GM12878 (cell line): ENCODE results near the gene IRF6. TPM values are rescaled to one million over a fixed set of nuclear protein-coding genes. Genes with fewer than 3 reads are reported as not detected.

Experiments used
- ATAC-seq: fragments of 200-7000 bp; cut with Tn5 transposase; 3 replicates; pipeline ENCODE4 v1.9.1; 2020; ENCODE audit warnings: mild to moderate bottlenecking, moderate library complexity
- BruUV-seq: library from RNA; stranded (reverse); fragments of 400-500 nt; replicated peaks from 2 replicates; lab custom pipeline; 2021; lab: Mats Ljungman, UMichigan
- CTCF ChIA-PET: fragments of 300-600 bp; sonication (Branson Sonifier 250); formaldehyde crosslinking; extraction: SDS; loops from one replicate; lab custom pipeline; 2021; ENCODE audit warnings: inconsistent platforms; lab: Yijun Ruan, JAX
- POLR2A ChIA-PET: fragments of 350-600 bp; formaldehyde crosslinking; extraction: SDS; loops from one replicate; lab custom pipeline; 2021; ENCODE audit warnings: inconsistent platforms; lab: Charles Lee
- RAD21 ChIA-PET: fragments of 300-600 bp; sonication (Branson Sonifier 250); formaldehyde crosslinking; loops from one replicate; lab custom pipeline; 2023; ENCODE audit warnings: antibody characterized with exemption; ENCODE audit not compliant: unreplicated experiment; lab: Charles Lee
- SMC1A ChIA-PET: fragments of 300-600 bp; sonication (Branson Sonifier 250); formaldehyde crosslinking; loops from one replicate; lab custom pipeline; 2023; ENCODE audit not compliant: unreplicated experiment, uncharacterized antibody; lab: Charles Lee
- DNase-seq: peaks from one replicate; pipeline ENCODE4 v3.0.0-alpha.2; 2011; ENCODE audit warnings: low read depth, low spot score
- FAIRE-seq: peaks from 3 replicates; lab custom pipeline; 2011; peaks lifted over from hg19 to GRCh38; lab: Jason Lieb, UNC
- H2AFZ ChIP-seq: 2 replicates; pipeline ENCODE4 v1.6.0; 2011; ENCODE audit warnings: low read depth, low read length, control low read depth; ENCODE audit not compliant: control insufficient read depth
- H3K27ac ChIP-seq: 2 replicates; pipeline ENCODE4 v1.5.1; 2011; ENCODE audit warnings: control low read depth; ENCODE audit not compliant: control insufficient read depth, insufficient read depth
- H3K27me3 ChIP-seq, 2 experiments: replicated peaks in 1 of 2; 2 replicates each; pipeline versions ENCODE4 v1.6.0 to v1.6.1; 2011; ENCODE audit warnings: low read length in 1 of 2; ENCODE audit not compliant: control insufficient read depth in 2 of 2, insufficient read depth in 2 of 2
- H3K36me3 ChIP-seq, 2 experiments: 2 replicates each; pipeline ENCODE4 v1.5.1; 2011; ENCODE audit warnings: low read length in 1 of 2; ENCODE audit not compliant: control insufficient read depth in 2 of 2, insufficient read depth in 2 of 2
- H3K4me1 ChIP-seq: 2 replicates; pipeline ENCODE4 v1.6.1; 2011; ENCODE audit warnings: mild to moderate bottlenecking, low read length, moderate library complexity, mixed read lengths; ENCODE audit not compliant: control insufficient read depth, insufficient read depth
- H3K4me2 ChIP-seq: 2 replicates; pipeline ENCODE4 v1.6.0; 2011; ENCODE audit warnings: control low read depth; ENCODE audit not compliant: control insufficient read depth, insufficient read depth
- H3K4me3 ChIP-seq: fragments of 200-600 bp; sonication (generic); 2 replicates; pipeline ENCODE4 v1.5.1; 2016
- H3K79me2 ChIP-seq: 2 replicates; pipeline ENCODE4 v1.6.0; 2011; ENCODE audit warnings: low read length; ENCODE audit not compliant: control insufficient read depth, insufficient read depth
- H3K9ac ChIP-seq: 2 replicates; pipeline ENCODE4 v1.8.0; 2011; ENCODE audit warnings: low read length, control low read depth, mixed read lengths; ENCODE audit not compliant: control insufficient read depth, insufficient read depth
- H3K9me3 ChIP-seq: replicated peaks from 3 replicates; pipeline ENCODE4 v1.5.1; 2011; ENCODE audit warnings: mild to moderate bottlenecking, low read length; ENCODE audit not compliant: control insufficient read depth, insufficient read depth
- H4K20me1 ChIP-seq: 2 replicates; pipeline ENCODE4 v1.6.0; 2011; ENCODE audit not compliant: control insufficient read depth, insufficient read depth
- BRCA1 ChIP-seq: IDR thresholded peaks from 2 replicates; pipeline ENCODE4 v1.6.1; 2011; ENCODE audit warnings: low read depth, low read length, improper control_type of control experiment
- CBX3 ChIP-seq: fragments of 200-600 bp; sonication (generic); IDR thresholded peaks from 2 replicates; pipeline ENCODE4 v1.6.1; 2016; ENCODE audit warnings: low read depth, borderline replicate concordance
- CHD4 ChIP-seq: fragments of 200-600 bp; sonication (generic); IDR thresholded peaks from 2 replicates; pipeline ENCODE4 v1.6.1; 2016; ENCODE audit warnings: mild to moderate bottlenecking
- FOS ChIP-seq: IDR thresholded peaks from 3 replicates; pipeline ENCODE4 v1.6.1; 2011; ENCODE audit warnings: borderline replicate concordance; ENCODE audit not compliant: insufficient read length; ENCODE audit errors: extremely low read depth
- HDAC6 ChIP-seq: fragments of 200-600 bp; sonication (generic); IDR thresholded peaks from one replicate; pipeline ENCODE4 v1.8.0; 2017; ENCODE audit warnings: antibody characterized with exemption; ENCODE audit not compliant: unreplicated experiment
- JUNB ChIP-seq: IDR thresholded peaks from 2 replicates; pipeline ENCODE4 v1.6.1; 2016; ENCODE audit warnings: antibody characterized with exemption, mild to moderate bottlenecking
- NFYA ChIP-seq: IDR thresholded peaks from 2 replicates; pipeline ENCODE4 v1.6.1; 2011; ENCODE audit warnings: low read depth, mild to moderate bottlenecking, low read length, improper control_type of control experiment, borderline replicate concordance
- STAT3 ChIP-seq: IDR thresholded peaks from 2 replicates; pipeline ENCODE4 v1.6.1; 2011; ENCODE audit warnings: low read depth, low read length, improper control_type of control experiment
- TARDBP ChIP-seq: IDR thresholded peaks from 2 replicates; pipeline ENCODE4 v1.6.1; 2016; ENCODE audit warnings: borderline replicate concordance
- TBL1XR1 ChIP-seq: IDR thresholded peaks from 2 replicates; pipeline ENCODE4 v1.6.1; 2012; ENCODE audit warnings: low read depth, low read length, improper control_type of control experiment
- ZNF384 ChIP-seq: IDR thresholded peaks from 2 replicates; pipeline ENCODE4 v1.6.1; 2012; ENCODE audit warnings: low read depth, mild to moderate bottlenecking, low read length, improper control_type of control experiment, borderline replicate concordance
- in situ Hi-C: fragments of 300-500 bp; cut with MboI; formaldehyde crosslinking; loops from 9 replicates; pipeline ENCODE4 v1.14.3; 2018; ENCODE audit warnings: mixed read lengths
- intact Hi-C: fragments of 100-400 bp; cut with micrococcal nuclease; formaldehyde crosslinking; loops from one replicate; pipeline ENCODE4 v1.14.2; 2022; ENCODE audit not compliant: unreplicated experiment
- polyA plus RNA-seq, 11 experiments: library from polyadenylated mRNA; depleted of rRNA in 4 of 11; unstranded in 6 of 11; stranded (reverse) in 5 of 11; fragments of >200 nt; fragmentation: Nextera tagmentation in 4 of 11; fragmentation: Illumina TruSeq in 1 of 11; extraction: Ambion mirVana in 4 of 11; extraction: Trizol in 1 of 11; gene quantifications; 1 replicate in 1 of 11; 2 replicates in 10 of 11; pipeline versions ENCODE4 v1.2.1 to v1.2.3, GENCODE V29; 2011 to 2016; ENCODE audit warnings: inconsistent platforms in 2 of 11, missing spikeins in 2 of 11, low read depth in 1 of 11
- total RNA-seq, 4 experiments: library from RNA; depleted of rRNA in 3 of 4; stranded (reverse); fragments of >200 nt in 3 of 4; fragmentation: Illumina TruSeq in 1 of 4; extraction: Trizol in 1 of 4; gene quantifications; 2 replicates each; pipeline versions ENCODE4 v1.2.1 to v1.2.3, GENCODE V29; 2013 to 2021
- TF ChIP-seq, protein P1 (sequence below): IDR thresholded peaks from 2 replicates; pipeline ENCODE4 v1.6.1; 2011; ENCODE audit warnings: mild to moderate bottlenecking, low read depth, low read length, moderate library complexity; ENCODE audit not compliant: insufficient replicate concordance
- TF ChIP-seq, protein P2 (sequence below): fragments of 450-650 bp; IDR thresholded peaks from 2 replicates; pipeline ENCODE4 v1.6.1; 2017; ENCODE audit warnings: low read depth, mild to moderate bottlenecking, moderate library complexity
- TF ChIP-seq, protein P3 (sequence below): fragments of 150-350 bp; IDR thresholded peaks from 2 replicates; pipeline ENCODE4 v1.6.1; 2014; ENCODE audit warnings: mild to moderate bottlenecking, low read depth, low read length
- TF ChIP-seq, protein P4 (sequence below): fragments of 450-650 bp; formaldehyde crosslinking; IDR thresholded peaks from 2 replicates; pipeline ENCODE4 v1.4.0; 2022; ENCODE audit warnings: mild to moderate bottlenecking, moderate library complexity

Gene IRF6
- total and polyA plus RNA-seq, 10 of the 15 experiments (the other 5 are each of a cell fraction or from before 2014, with no cell fraction given): 0.04 to 0.50 (median 0.09) TPM; not detected in 1

GRCh38 chr1:209809611-209810010, 3.7 kb upstream of the IRF6 start (continued):
- TF ChIP-seq, protein P1, sequence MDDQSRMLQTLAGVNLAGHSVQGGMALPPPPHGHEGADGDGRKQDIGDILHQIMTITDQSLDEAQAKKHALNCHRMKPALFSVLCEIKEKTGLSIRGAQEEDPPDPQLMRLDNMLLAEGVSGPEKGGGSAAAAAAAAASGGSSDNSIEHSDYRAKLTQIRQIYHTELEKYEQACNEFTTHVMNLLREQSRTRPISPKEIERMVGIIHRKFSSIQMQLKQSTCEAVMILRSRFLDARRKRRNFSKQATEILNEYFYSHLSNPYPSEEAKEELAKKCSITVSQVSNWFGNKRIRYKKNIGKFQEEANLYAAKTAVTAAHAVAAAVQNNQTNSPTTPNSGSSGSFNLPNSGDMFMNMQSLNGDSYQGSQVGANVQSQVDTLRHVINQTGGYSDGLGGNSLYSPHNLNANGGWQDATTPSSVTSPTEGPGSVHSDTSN: no peak

- Histone ChIP-seq H3K9ac (no peak overlapping the region), H3K36me3 (no peaks in the 10 kb centered on the region), H3K27me3 (no peaks in the 10 kb centered on the region), H3K4me1 (no peaks in the 10 kb centered on the region), H3K79me2 (no peaks in the 10 kb centered on the region), H3K4me3 (no peak overlapping the region), H3K4me2 (no peak overlapping the region), H4K20me1 (no peaks in the 10 kb centered on the region), H3K27ac (no peak overlapping the region), H2AFZ (no peak overlapping the region), H3K9me3 (no peaks in the 10 kb centered on the region)
- FAIRE-seq (no peak), DNase-seq (no peak), ATAC-seq (no peak)
- ChIA-PET POLR2A (interaction anchor here (0.6 to 1.5 kb wide), 8 partner anchors 8 to 1579 kb away, joined by 3 to 6 read pairs (median 4); partner anchors contain the start of gene TRAF3IP3), SMC1A (interaction anchor here (1.2 to 2.5 kb wide), 6 partner anchors 9 to 52 kb away, joined by 3 to 8 read pairs (median 4); partner anchors contain the start of gene TRAF3IP3), CTCF (interaction anchor here (0.6 to 7.7 kb wide), 10 partner anchors 8 to 57 kb away, joined by 3 to 78 read pairs (median 4); partner anchors contain the start of gene TRAF3IP3), RAD21 (interaction anchor here (0.6 to 1.2 kb wide), 3 partner anchors 8 to 115 kb away, joined by 3 to 4 read pairs (median 3); partner anchors contain the start of gene C1orf74)
- intact Hi-C loops (no loop called here), in situ Hi-C loops (no loop called here)
- no TSS peak for BruUV-seq
- TF ChIP-seq STAT3: no peak
- TF ChIP-seq JUNB: no peak
- no peak for TF ChIP-seq TBL1XR1
- TF ChIP-seq NFYA: no peak
- TF ChIP-seq, protein P2, sequence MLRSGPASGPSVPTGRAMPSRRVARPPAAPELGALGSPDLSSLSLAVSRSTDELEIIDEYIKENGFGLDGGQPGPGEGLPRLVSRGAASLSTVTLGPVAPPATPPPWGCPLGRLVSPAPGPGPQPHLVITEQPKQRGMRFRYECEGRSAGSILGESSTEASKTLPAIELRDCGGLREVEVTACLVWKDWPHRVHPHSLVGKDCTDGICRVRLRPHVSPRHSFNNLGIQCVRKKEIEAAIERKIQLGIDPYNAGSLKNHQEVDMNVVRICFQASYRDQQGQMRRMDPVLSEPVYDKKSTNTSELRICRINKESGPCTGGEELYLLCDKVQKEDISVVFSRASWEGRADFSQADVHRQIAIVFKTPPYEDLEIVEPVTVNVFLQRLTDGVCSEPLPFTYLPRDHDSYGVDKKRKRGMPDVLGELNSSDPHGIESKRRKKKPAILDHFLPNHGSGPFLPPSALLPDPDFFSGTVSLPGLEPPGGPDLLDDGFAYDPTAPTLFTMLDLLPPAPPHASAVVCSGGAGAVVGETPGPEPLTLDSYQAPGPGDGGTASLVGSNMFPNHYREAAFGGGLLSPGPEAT: no peak
- no peak for TF ChIP-seq BRCA1
- no peak for TF ChIP-seq TARDBP
- TF ChIP-seq CHD4: no peak
- TF ChIP-seq HDAC6: no peak
- TF ChIP-seq CBX3: no peak
- no peak for TF ChIP-seq ZNF384
- TF ChIP-seq, protein P3, sequence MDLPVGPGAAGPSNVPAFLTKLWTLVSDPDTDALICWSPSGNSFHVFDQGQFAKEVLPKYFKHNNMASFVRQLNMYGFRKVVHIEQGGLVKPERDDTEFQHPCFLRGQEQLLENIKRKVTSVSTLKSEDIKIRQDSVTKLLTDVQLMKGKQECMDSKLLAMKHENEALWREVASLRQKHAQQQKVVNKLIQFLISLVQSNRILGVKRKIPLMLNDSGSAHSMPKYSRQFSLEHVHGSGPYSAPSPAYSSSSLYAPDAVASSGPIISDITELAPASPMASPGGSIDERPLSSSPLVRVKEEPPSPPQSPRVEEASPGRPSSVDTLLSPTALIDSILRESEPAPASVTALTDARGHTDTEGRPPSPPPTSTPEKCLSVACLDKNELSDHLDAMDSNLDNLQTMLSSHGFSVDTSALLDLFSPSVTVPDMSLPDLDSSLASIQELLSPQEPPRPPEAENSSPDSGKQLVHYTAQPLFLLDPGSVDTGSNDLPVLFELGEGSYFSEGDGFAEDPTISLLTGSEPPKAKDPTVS: no peak
- TF ChIP-seq, protein P4, sequence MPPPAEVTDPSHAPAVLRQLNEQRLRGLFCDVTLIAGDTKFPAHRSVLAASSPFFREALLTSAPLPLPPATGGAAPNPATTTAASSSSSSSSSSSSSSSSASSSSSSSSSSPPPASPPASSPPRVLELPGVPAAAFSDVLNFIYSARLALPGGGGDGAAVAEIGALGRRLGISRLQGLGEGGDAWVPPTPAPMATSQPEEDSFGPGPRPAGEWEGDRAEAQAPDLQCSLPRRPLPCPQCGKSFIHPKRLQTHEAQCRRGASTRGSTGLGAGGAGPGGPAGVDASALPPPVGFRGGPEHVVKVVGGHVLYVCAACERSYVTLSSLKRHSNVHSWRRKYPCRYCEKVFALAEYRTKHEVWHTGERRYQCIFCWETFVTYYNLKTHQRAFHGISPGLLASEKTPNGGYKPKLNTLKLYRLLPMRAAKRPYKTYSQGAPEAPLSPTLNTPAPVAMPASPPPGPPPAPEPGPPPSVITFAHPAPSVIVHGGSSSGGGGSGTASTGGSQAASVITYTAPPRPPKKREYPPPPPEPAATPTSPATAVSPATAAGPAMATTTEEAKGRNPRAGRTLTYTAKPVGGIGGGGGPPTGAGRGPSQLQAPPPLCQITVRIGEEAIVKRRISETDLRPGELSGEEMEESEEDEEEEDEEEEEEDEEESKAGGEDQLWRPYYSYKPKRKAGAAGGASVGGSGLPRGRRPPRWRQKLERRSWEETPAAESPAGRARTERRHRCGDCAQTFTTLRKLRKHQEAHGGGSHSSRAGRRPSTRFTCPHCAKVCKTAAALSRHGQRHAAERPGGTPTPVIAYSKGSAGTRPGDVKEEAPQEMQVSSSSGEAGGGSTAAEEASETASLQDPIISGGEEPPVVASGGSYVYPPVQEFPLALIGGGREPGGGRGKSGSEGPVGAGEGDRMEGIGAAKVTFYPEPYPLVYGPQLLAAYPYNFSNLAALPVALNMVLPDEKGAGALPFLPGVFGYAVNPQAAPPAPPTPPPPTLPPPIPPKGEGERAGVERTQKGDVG: no peak
- no peak for TF ChIP-seq FOS
Observed at GRCh38 chr1:209808059-209808581, 2.2 kb upstream of the IRF6 start.
